IMR-90 (cell line): ENCODE measurements around the gene GRID1. TPM values are rescaled to one million over a fixed set of nuclear protein-coding genes. Genes with fewer than 3 reads are reported as not detected.
"Not testable (repeated sequence)": the region's sequence is repeated elsewhere in the genome, so short reads cannot be mapped to it uniquely, and the experiment has no call there.

Source experiments
- ATAC-seq: fragments of 200-7000 bp; cut with Tn5 transposase; 2 replicates; pipeline ENCODE4 v1.9.1; 2020; ENCODE audit warnings: low read depth, mild to moderate bottlenecking, moderate library complexity
- BruUV-seq: library from RNA; stranded (reverse); fragments of 400-500 nt; replicated peaks from 2 replicates; lab custom pipeline; 2021; lab: Mats Ljungman, UMichigan
- CTCF ChIA-PET: fragments of 300-600 bp; formaldehyde crosslinking; extraction: SDS; loops from one replicate; lab custom pipeline; 2021; ENCODE audit warnings: antibody characterized with exemption; lab: Yijun Ruan, JAX
- POLR2A ChIA-PET: fragments of 300-600 bp; sonication (Branson Sonifier 250); formaldehyde crosslinking; loops from one replicate; lab custom pipeline; 2022; ENCODE audit warnings: antibody characterized with exemption; ENCODE audit not compliant: unreplicated experiment; lab: Charles Lee
- DNase-seq: peaks from one replicate; pipeline ENCODE4 v3.0.0; 2013
- H2AFZ ChIP-seq: replicated peaks from 2 replicates; pipeline ENCODE3; 2013; ENCODE audit warnings: low read length, mild to moderate bottlenecking; ENCODE audit not compliant: poor library complexity
- H2AK5ac ChIP-seq: 2 replicates; pipeline ENCODE4 v1.6.1; 2013; ENCODE audit warnings: low read depth, low read length, inconsistent platforms
- H2AK9ac ChIP-seq: replicated peaks from 2 replicates; pipeline ENCODE3; 2013; ENCODE audit warnings: mild to moderate bottlenecking, low read depth, low read length, moderate library complexity; ENCODE audit not compliant: poor library complexity
- H2BK120ac ChIP-seq: 2 replicates; pipeline ENCODE4 v1.6.1; 2013; ENCODE audit warnings: low read depth, low read length, inconsistent platforms
- H2BK15ac ChIP-seq: 3 replicates; pipeline ENCODE4 v1.6.1; 2013; ENCODE audit warnings: low read depth, low read length, inconsistent platforms
- H2BK20ac ChIP-seq: 2 replicates; pipeline ENCODE4 v1.6.1; 2013; ENCODE audit warnings: low read depth, mild to moderate bottlenecking, inconsistent platforms, low read length, moderate library complexity
- H2BK5ac ChIP-seq: 2 replicates; pipeline ENCODE4 v1.6.1; 2013; ENCODE audit warnings: mild to moderate bottlenecking, low read depth, low read length, inconsistent platforms; ENCODE audit not compliant: poor library complexity, severe bottlenecking
- H3K14ac ChIP-seq: replicated peaks from 2 replicates; pipeline ENCODE4 v1.6.1; 2013; ENCODE audit warnings: low read depth, low read length, inconsistent platforms
- H3K18ac ChIP-seq: 2 replicates; pipeline ENCODE4 v1.6.1; 2013; ENCODE audit warnings: low read depth, low read length, control low read depth
- H3K23ac ChIP-seq: 2 replicates; pipeline ENCODE4 v1.6.1; 2013; ENCODE audit warnings: low read depth, low read length, inconsistent platforms
- H3K27ac ChIP-seq: 2 replicates; pipeline ENCODE4 v1.5.1; 2013; ENCODE audit warnings: mild to moderate bottlenecking, control low read depth, low read length; ENCODE audit not compliant: insufficient read depth
- H3K27me3 ChIP-seq: 2 replicates; pipeline ENCODE4 v1.6.1; 2013; ENCODE audit warnings: low read length; ENCODE audit not compliant: control insufficient read depth, insufficient read depth
- H3K36me3 ChIP-seq: 2 replicates; pipeline ENCODE4 v1.6.1; 2013; ENCODE audit warnings: low read length, mixed read lengths; ENCODE audit not compliant: control insufficient read depth, insufficient read depth
- H3K4ac ChIP-seq: 2 replicates; pipeline ENCODE4 v1.6.1; 2013; ENCODE audit warnings: low read depth, low read length, inconsistent platforms
- H3K4me1 ChIP-seq: 2 replicates; pipeline ENCODE4 v1.6.1; 2013; ENCODE audit warnings: low read length, mixed read lengths; ENCODE audit not compliant: control insufficient read depth, insufficient read depth
- H3K4me2 ChIP-seq: 2 replicates; pipeline ENCODE4 v1.6.1; 2013; ENCODE audit warnings: low read depth, mild to moderate bottlenecking, control low read depth, low read length, moderate library complexity
- H3K4me3 ChIP-seq: 2 replicates; pipeline ENCODE4 v1.5.1; 2013; ENCODE audit warnings: low read depth, mild to moderate bottlenecking, control low read depth, low read length, moderate library complexity; ENCODE audit not compliant: insufficient read depth
- H3K56ac ChIP-seq: 2 replicates; pipeline ENCODE4 v1.6.1; 2013; ENCODE audit warnings: low read length, inconsistent platforms; ENCODE audit not compliant: insufficient read depth; ENCODE audit errors: extremely low read depth
- H3K79me1 ChIP-seq, 2 experiments: 2 replicates each; pipeline ENCODE4 v1.6.1; 2013; ENCODE audit warnings: low read length in 2 of 2, inconsistent platforms in 1 of 2, low read depth in 1 of 2
- H3K9ac ChIP-seq: 2 replicates; pipeline ENCODE4 v1.6.1; 2013; ENCODE audit warnings: low read depth, low read length, control low read depth
- H3K9me1 ChIP-seq: 2 replicates; pipeline ENCODE4 v1.6.1; 2013; ENCODE audit warnings: low read length, inconsistent platforms; ENCODE audit not compliant: insufficient read depth
- H3K9me3 ChIP-seq: 2 replicates; pipeline ENCODE4 v1.6.1; 2013; ENCODE audit warnings: low read length; ENCODE audit not compliant: control insufficient read depth, insufficient read depth
- H4K20me1 ChIP-seq: 2 replicates; pipeline ENCODE4 v1.6.1; 2013; ENCODE audit warnings: low read length, inconsistent platforms; ENCODE audit not compliant: insufficient read depth
- H4K5ac ChIP-seq: 2 replicates; pipeline ENCODE4 v1.6.1; 2013; ENCODE audit warnings: mild to moderate bottlenecking, low read depth, low read length, control low read depth
- H4K8ac ChIP-seq, 2 experiments: 2 replicates each; pipeline ENCODE4 v1.6.1; 2013; ENCODE audit warnings: low read depth in 2 of 2, low read length in 2 of 2, control low read depth in 1 of 2, inconsistent platforms in 1 of 2
- H4K91ac ChIP-seq: 2 replicates; pipeline ENCODE4 v1.6.1; 2013; ENCODE audit warnings: low read depth, low read length, inconsistent platforms; ENCODE audit not compliant: insufficient read depth
- WGBS, 2 experiments: methylation state at CpG; one replicate each; pipeline versions ENCODE4 v1.1.5 to v1.1.7; 2013; ENCODE audit warnings: missing lambda C conversion rate in 2 of 2; ENCODE audit not compliant: insufficient read length in 1 of 2; ENCODE audit errors: extremely low coverage in 2 of 2; 5-methylcytosine and 5-hydroxymethylcytosine counted together
- dilution Hi-C: fragments of 300-500 bp; cut with HindIII; formaldehyde crosslinking; loops from one replicate; pipeline ENCODE4 v1.14.3; 2018; ENCODE audit warnings: low sequenced_read_pairs; ENCODE audit not compliant: unreplicated experiment
- in situ Hi-C: fragments of 300-500 bp; cut with MboI; formaldehyde crosslinking; loops from 3 replicates; pipeline ENCODE4 v1.14.3; 2019; ENCODE audit warnings: low sequenced_read_pairs, inconsistent platforms, mixed read lengths
- intact Hi-C: fragments of 100-400 bp; cut with micrococcal nuclease; formaldehyde crosslinking; loops from 2 replicates; pipeline ENCODE4 v1.10.0; 2022
- polyA plus RNA-seq, 3 experiments: library from polyadenylated mRNA; depleted of rRNA; stranded (reverse); fragments of >200 nt; gene quantifications; 2 replicates each; pipeline ENCODE4 v1.2.3, GENCODE V29; 2012; ENCODE audit warnings: low replicate concordance in 1 of 3
- total RNA-seq: library from RNA; depleted of rRNA; stranded (reverse); fragments of >200 nt; gene quantifications from 2 replicates; pipeline ENCODE4 v1.2.3, GENCODE V29; 2012

The GRID1 gene
- total and polyA plus RNA-seq, 2 of the 4 experiments (the other 2 are of a cell fraction), result not detected

GRCh38 chr10:85929993-85930392 is 436.6 kb downstream of the GRID1 start:
- H3K27ac ChIP-seq, H3K4me2 ChIP-seq, H2AK9ac ChIP-seq, H2AK5ac ChIP-seq, H4K8ac ChIP-seq, H3K56ac ChIP-seq, H2BK120ac ChIP-seq, H2AFZ ChIP-seq, H3K4ac ChIP-seq, intact Hi-C loops, H2BK15ac ChIP-seq, dilution Hi-C loops, H3K27me3 ChIP-seq, in situ Hi-C loops, DNase-seq, H3K18ac ChIP-seq, H3K36me3 ChIP-seq, H3K4me3 ChIP-seq, ATAC-seq, H3K9me1 ChIP-seq, H3K79me1 ChIP-seq, H4K91ac ChIP-seq, H3K23ac ChIP-seq, POLR2A ChIA-PET, H3K9ac ChIP-seq, BruUV-seq, H4K5ac ChIP-seq, H2BK20ac ChIP-seq, H3K14ac ChIP-seq, CTCF ChIA-PET, H2BK5ac ChIP-seq, H3K4me1 ChIP-seq, H4K20me1 ChIP-seq: not testable (repeated sequence)
- no CpG with 5 or more reads among the region's 7 CpGs for WGBS, 2 experiments
- H3K9me3 ChIP-seq, result peaks cover 12% of the 10 kb centered on the region; the same call in 1 of the 2 replicates
